Islet precursor cell (in vitro differentiated cells): ENCODE data around the gene SEMA5B.
A peak's percentile ranks its signal among the peaks of the same experiment; 100 is the strongest.

Experiments
- DNase-seq: peaks from one replicate; pipeline ENCODE4 v3.0.0-alpha.2; 2018

Gene SEMA5B

GRCh38 chr3:122991236-122991985, 36.2 kb downstream of the SEMA5B start:
- no peak for DNase-seq

GRCh38 chr3:122989856-122990575, 37.5 kb downstream of the SEMA5B start:
- no peak for DNase-seq

GRCh38 chr3:122988508-122988907, 39.1 kb downstream of the SEMA5B start:
- no peak for DNase-seq

GRCh38 chr3:122987736-122988319, 39.7 kb downstream of the SEMA5B start:
- DNase-seq, result no peak

- no peak for DNase-seq
Observed at GRCh38 chr3:122987231-122987630, 40.3 kb downstream of the SEMA5B start.

- no peak for DNase-seq
Observed at GRCh38 chr3:122986693-122987179, 40.8 kb downstream of the SEMA5B start.

- no peak for DNase-seq
Observed at GRCh38 chr3:122985539-122985938, 42.0 kb downstream of the SEMA5B start.

- no peak for DNase-seq
Observed at GRCh38 chr3:122984650-122985049, 42.9 kb downstream of the SEMA5B start.

GRCh38 chr3:122984007-122984406, 43.6 kb downstream of the SEMA5B start:
- DNase-seq, result no peak

- DNase-seq, result peak; percentile 78
Observed at GRCh38 chr3:122982216-122983185, 45.1 kb downstream of the SEMA5B start.

GRCh38 chr3:122979211-122979610, 48.4 kb downstream of the SEMA5B start:
- no peak for DNase-seq

- no peak for DNase-seq
Observed at GRCh38 chr3:122978569-122978968, 49.0 kb downstream of the SEMA5B start.

GRCh38 chr3:122977746-122978466, 49.7 kb downstream of the SEMA5B start:
- peak; percentile 96 for DNase-seq

GRCh38 chr3:122975924-122976293, 51.7 kb downstream of the SEMA5B start:
- no peak for DNase-seq

GRCh38 chr3:122975163-122975923, 52.2 kb downstream of the SEMA5B start:
- DNase-seq, result peak; percentile 99

GRCh38 chr3:122974764-122975162, 52.8 kb downstream of the SEMA5B start:
- peak; percentile 69 for DNase-seq

GRCh38 chr3:122973893-122974615, 53.5 kb downstream of the SEMA5B start:
- peak; percentile 82 for DNase-seq

- no peak for DNase-seq
Observed at GRCh38 chr3:122972141-122972540, 55.4 kb downstream of the SEMA5B start.

GRCh38 chr3:122969585-122970469, 57.7 kb downstream of the SEMA5B start:
- no peak for DNase-seq
